Endometrial microvascular endothelial cells (primary cell): Measurements from ENCODE around the gene VTCN1. TPM values are rescaled to one million over a fixed set of nuclear protein-coding genes. Genes with fewer than 3 reads are reported as not detected.
"Not testable (repeated sequence)": the region's sequence is repeated elsewhere in the genome, so short reads cannot be mapped to it uniquely, and the experiment has no call there.

Source experiments
- in situ Hi-C: cut with HindIII; loops from 2 replicates; pipeline ENCODE4 v1.10.0; 2017; ENCODE audit warnings: low sequenced_read_pairs, low pct_unique_long_range_greater_than_20kb; ENCODE audit errors: inconsistent ontology term
- total RNA-seq: library from RNA; depleted of rRNA; stranded (reverse); fragments of >200 nt; gene quantifications from one replicate; pipeline ENCODE4 v1.2.3, GENCODE V29; 2015; ENCODE audit errors: inconsistent ontology term

The VTCN1 gene
- total RNA-seq, 1 donor from 2014 or later = not detected

GRCh38 chr1:117173691-117174090 lies 37.0 kb downstream of the VTCN1 start:
- in situ Hi-C loops = no loop called here

- in situ Hi-C loops = no loop called here
These were observed 37.7 kb downstream of the VTCN1 start for GRCh38 chr1:117173006-117173405.

- in situ Hi-C loops = no loop called here
These were observed 38.7 kb downstream of the VTCN1 start for GRCh38 chr1:117171900-117172511.

GRCh38 chr1:117169871-117170596 lies 40.7 kb downstream of the VTCN1 start:
- in situ Hi-C loops = no loop called here

GRCh38 chr1:117167402-117167801 lies 43.3 kb downstream of the VTCN1 start:
- in situ Hi-C loops = no loop called here

GRCh38 chr1:117166076-117166475 lies 44.7 kb downstream of the VTCN1 start:
- in situ Hi-C loops = no loop called here

GRCh38 chr1:117164209-117164608 lies 46.5 kb downstream of the VTCN1 start:
- in situ Hi-C loops = no loop called here

GRCh38 chr1:117162816-117163215 lies 47.9 kb downstream of the VTCN1 start:
- in situ Hi-C loops = no loop called here

- in situ Hi-C loops = no loop called here
These were observed 48.8 kb downstream of the VTCN1 start for GRCh38 chr1:117161887-117162286.

GRCh38 chr1:117151305-117151704 lies 59.4 kb downstream of the VTCN1 start:
- in situ Hi-C loops = not testable (repeated sequence)

GRCh38 chr1:117150316-117150715 lies 60.4 kb downstream of the VTCN1 start:
- in situ Hi-C loops = no loop called here

- in situ Hi-C loops = no loop called here
These were observed 62.7 kb downstream of the VTCN1 start for GRCh38 chr1:117147856-117148588.

GRCh38 chr1:117147341-117147831 lies 63.3 kb downstream of the VTCN1 start:
- in situ Hi-C loops = no loop called here

GRCh38 chr1:117146575-117147340 lies 64.0 kb downstream of the VTCN1 start:
- in situ Hi-C loops = no loop called here

- in situ Hi-C loops = no loop called here
These were observed 64.7 kb downstream of the VTCN1 start for GRCh38 chr1:117146072-117146471.

- in situ Hi-C loops = no loop called here
These were observed 66.9 kb downstream of the VTCN1 start for GRCh38 chr1:117143871-117144270.

- in situ Hi-C loops = no loop called here
These were observed 67.6 kb downstream of the VTCN1 start for GRCh38 chr1:117143172-117143571.

- in situ Hi-C loops = no loop called here
These were observed 68.5 kb downstream of the VTCN1 start for GRCh38 chr1:117142200-117142599.

- in situ Hi-C loops = no loop called here
These were observed 72.2 kb downstream of the VTCN1 start for GRCh38 chr1:117138561-117138960.
